Esophagus muscularis mucosa (tissue), 3 donors: ENCODE data around the gene BOLA1.

Experiments used
- CTCF ChIP-seq, 3 experiments: fragments of 200-600 bp in 2 of 3; fragments of 450-650 bp in 1 of 3; sonication (generic) in 2 of 3; IDR thresholded peaks; one replicate each; pipeline ENCODE4 v1.5.1; 2017 to 2019; ENCODE audit warnings: antibody characterized with exemption in 3 of 3, mild to moderate bottlenecking in 2 of 3, moderate library complexity in 1 of 3
- POLR2A ChIP-seq: fragments of 450-650 bp; IDR thresholded peaks from one replicate; pipeline ENCODE4 v1.6.1; 2017; ENCODE audit warnings: antibody characterized with exemption, moderate library complexity, mild to moderate bottlenecking, low read depth
- POLR2AphosphoS5 ChIP-seq, 2 donors: sonication (generic); formaldehyde crosslinking; IDR thresholded peaks; one replicate each; pipeline ENCODE4 v1.6.1; 2017; ENCODE audit warnings: antibody characterized with exemption in 2 of 2

GRCh38 chr1:149936992-149937705, 37.8 kb downstream of the BOLA1 start:
- no peak for TF ChIP-seq CTCF (IDR thresholded peaks at IDR 0.05)
- no peak for TF ChIP-seq POLR2A
- peak in 1 of 2 donors; percentile 32 for TF ChIP-seq POLR2AphosphoS5 (IDR thresholded peaks at IDR 0.05)
